Cardiac fibroblast (primary cell): ENCODE results near the gene CBFB.
"Not testable (repeated sequence)": the region's sequence is repeated elsewhere in the genome, so short reads cannot be mapped to it uniquely, and the experiment has no call there.

Experiments
- DNase-seq, 2 donors: peaks; one replicate each; pipeline versions ENCODE4 v3.0.0 to v3.0.0-alpha.2; 2010; ENCODE audit warnings: low read depth in 2 of 2
- H3K4me3 ChIP-seq, 2 donors: replicated peaks in 1 of 2; 1 replicate in 1 of 2; 2 replicates in 1 of 2; pipeline ENCODE4 v1.5.1; 2011; ENCODE audit warnings: low read depth in 2 of 2, low read length in 2 of 2, mild to moderate bottlenecking in 2 of 2, moderate library complexity in 1 of 2
- CTCF ChIP-seq: IDR thresholded peaks from one replicate; pipeline ENCODE4 v1.5.1; 2011; ENCODE audit warnings: low read depth, mild to moderate bottlenecking, low read length, inconsistent platforms

CBFB gene

GRCh38 chr16:67040166-67040565, 11.2 kb downstream of the CBFB start:
- TF ChIP-seq CTCF, result no peak
- no peak for DNase-seq
- H3K4me3 ChIP-seq, result no peak overlapping the region

- H3K4me3 ChIP-seq, result no peak overlapping the region
- DNase-seq, result peak; percentile 32 to 50
- no peak for TF ChIP-seq CTCF
Observed at GRCh38 chr16:67040906-67041305, 12.0 kb downstream of the CBFB start.

GRCh38 chr16:67041520-67041919, 12.6 kb downstream of the CBFB start:
- H3K4me3 ChIP-seq, DNase-seq: not testable (repeated sequence)
- peak; percentile 1 for TF ChIP-seq CTCF

GRCh38 chr16:67043420-67043819, 14.5 kb downstream of the CBFB start:
- no peak overlapping the region for H3K4me3 ChIP-seq
- DNase-seq, result no peak
- no peak for TF ChIP-seq CTCF

GRCh38 chr16:67050796-67051195, 21.8 kb downstream of the CBFB start:
- DNase-seq, result no peak
- TF ChIP-seq CTCF, result no peak
- no peak overlapping the region for H3K4me3 ChIP-seq

- DNase-seq, result no peak
- no peak for TF ChIP-seq CTCF
- H3K4me3 ChIP-seq, result no peak overlapping the region
Observed at GRCh38 chr16:67052399-67052798, 23.4 kb downstream of the CBFB start.

- no peak for DNase-seq
- no peak overlapping the region for H3K4me3 ChIP-seq
Observed at GRCh38 chr16:67053767-67054334, 24.9 kb downstream of the CBFB start.

More at GRCh38 chr16:67053767-67054334, 24.9 kb downstream of the CBFB start:
- TF ChIP-seq CTCF, result no peak
